Measurements from ENCODE around the gene TSKS.

Gene TSKS, protein sequence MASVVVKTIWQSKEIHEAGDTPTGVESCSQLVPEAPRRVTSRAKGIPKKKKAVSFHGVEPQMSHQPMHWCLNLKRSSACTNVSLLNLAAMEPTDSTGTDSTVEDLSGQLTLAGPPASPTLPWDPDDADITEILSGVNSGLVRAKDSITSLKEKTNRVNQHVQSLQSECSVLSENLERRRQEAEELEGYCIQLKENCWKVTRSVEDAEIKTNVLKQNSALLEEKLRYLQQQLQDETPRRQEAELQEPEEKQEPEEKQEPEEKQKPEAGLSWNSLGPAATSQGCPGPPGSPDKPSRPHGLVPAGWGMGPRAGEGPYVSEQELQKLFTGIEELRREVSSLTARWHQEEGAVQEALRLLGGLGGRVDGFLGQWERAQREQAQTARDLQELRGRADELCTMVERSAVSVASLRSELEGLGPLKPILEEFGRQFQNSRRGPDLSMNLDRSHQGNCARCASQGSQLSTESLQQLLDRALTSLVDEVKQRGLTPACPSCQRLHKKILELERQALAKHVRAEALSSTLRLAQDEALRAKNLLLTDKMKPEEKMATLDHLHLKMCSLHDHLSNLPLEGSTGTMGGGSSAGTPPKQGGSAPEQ

DNA sequence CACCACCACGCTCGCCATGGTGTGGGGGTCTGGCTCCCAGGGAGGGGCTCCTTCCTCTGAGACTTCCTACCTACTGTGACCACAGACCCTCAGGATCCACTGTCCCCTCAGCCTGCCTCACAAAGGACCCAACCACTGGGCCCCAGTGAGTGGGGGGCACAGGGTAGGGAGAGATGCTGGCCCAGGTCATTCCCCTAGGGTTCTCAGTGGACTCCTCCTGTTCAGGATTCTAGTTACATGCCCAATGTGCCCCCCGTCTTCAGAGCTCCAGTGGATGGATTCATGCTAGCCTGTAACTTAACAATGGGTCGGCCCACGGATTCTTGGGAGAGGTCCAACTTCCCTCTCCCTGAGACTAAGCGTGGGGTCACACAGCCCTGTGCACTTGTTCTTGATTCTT, at the start of gene TSKS:
Gene TSKS (minus strand): TSS at position 77 of the 400 bp plus-strand sequence. CDS start 59 bp downstream, at position 18.
- TF ChIP-seq, protein P1, sequence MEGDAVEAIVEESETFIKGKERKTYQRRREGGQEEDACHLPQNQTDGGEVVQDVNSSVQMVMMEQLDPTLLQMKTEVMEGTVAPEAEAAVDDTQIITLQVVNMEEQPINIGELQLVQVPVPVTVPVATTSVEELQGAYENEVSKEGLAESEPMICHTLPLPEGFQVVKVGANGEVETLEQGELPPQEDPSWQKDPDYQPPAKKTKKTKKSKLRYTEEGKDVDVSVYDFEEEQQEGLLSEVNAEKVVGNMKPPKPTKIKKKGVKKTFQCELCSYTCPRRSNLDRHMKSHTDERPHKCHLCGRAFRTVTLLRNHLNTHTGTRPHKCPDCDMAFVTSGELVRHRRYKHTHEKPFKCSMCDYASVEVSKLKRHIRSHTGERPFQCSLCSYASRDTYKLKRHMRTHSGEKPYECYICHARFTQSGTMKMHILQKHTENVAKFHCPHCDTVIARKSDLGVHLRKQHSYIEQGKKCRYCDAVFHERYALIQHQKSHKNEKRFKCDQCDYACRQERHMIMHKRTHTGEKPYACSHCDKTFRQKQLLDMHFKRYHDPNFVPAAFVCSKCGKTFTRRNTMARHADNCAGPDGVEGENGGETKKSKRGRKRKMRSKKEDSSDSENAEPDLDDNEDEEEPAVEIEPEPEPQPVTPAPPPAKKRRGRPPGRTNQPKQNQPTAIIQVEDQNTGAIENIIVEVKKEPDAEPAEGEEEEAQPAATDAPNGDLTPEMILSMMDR (IDR thresholded peaks at IDR 0.05; ENCODE audit: borderline replicate concordance, insufficient read depth, low read depth, low read length), result no peak
- no peak within 1 kb of the TSS for H3K4me3 ChIP-seq (ENCODE audit: low read depth, low read length)

DNA sequence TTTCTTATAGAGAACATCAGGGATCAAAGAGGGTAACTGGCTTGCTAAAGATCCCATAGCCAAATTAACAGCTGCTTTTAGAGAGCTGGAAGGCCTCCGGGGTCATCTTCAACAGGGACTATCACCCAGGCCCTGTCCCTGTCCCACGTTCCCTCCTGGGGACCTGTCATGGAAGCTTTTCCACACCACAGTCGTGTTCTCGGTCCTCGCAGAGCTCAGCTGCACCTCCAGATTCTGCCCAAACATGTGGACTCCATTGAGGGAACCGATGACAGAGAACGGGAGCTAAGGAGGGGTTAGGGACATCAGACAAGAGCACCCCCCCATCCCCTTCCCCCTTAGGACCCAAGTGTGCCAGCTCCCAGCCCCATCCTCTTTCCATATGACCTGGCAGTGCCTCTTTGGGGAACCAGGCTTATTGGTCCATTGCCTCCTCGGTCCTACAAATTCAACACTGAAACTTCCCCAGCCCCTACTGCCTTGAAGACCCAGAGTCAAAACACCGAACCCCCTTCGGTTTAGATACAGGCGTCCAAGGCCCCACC, 49.4 kb upstream of the TSKS start:
- TF ChIP-seq, protein P1 (IDR thresholded peaks at IDR 0.05; ENCODE audit: borderline replicate concordance, insufficient read depth, low read depth, low read length), result no peak
- peak overlapping the region; percentile 72 for H3K4me3 ChIP-seq (ENCODE audit: low read depth, low read length)

DNA sequence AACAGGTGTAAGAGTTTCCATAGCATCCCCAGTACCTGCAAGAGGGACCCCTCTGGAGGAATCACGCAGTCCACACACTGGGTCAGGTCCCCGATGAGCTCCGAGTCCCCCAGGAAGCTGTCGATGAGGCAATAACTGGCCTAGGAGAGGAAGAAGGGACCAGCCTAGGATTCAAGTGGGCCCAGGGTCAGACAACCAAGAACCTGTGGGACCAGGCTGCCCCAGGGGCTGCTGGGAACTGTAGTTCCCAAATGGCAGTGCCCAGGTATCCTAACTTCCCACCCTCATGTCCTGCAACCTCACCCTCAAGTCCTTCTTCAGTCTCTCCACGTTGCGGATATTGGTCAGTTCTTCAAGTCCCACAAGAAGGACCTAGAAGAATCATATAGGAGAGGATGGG, 48.2 kb upstream of the TSKS start:
- TF ChIP-seq, protein P1 (IDR thresholded peaks at IDR 0.05; ENCODE audit: borderline replicate concordance, insufficient read depth, low read depth, low read length), result no peak
- H3K4me3 ChIP-seq (ENCODE audit: low read depth, low read length), result no peak overlapping the region

DNA sequence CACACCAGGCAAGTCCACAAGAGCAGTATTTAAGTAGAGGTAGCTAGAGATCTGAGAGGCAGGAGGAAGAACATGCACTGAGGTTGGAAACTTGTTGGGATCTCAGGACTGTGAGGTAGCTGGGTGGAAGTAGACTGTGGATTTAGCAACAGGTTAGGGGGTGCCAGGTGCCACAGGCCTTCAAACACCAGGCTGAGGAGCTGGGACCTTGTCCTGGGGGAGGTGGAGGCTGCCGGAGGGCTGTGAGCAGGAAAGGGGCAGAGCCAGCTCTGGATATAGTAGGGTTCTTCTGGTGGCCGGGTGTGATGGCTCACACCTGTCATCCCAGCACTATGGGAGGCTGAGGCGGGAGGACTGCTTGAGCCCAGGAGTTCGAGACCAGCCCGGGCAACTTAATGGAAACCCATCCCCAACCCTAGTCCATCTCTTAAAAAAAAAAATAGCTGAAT, 46.9 kb upstream of the TSKS start:
- H3K4me3 ChIP-seq (ENCODE audit: low read depth, low read length), result no peak overlapping the region
- TF ChIP-seq, protein P1 (IDR thresholded peaks at IDR 0.05; ENCODE audit: borderline replicate concordance, insufficient read depth, low read depth, low read length), result no peak

DNA sequence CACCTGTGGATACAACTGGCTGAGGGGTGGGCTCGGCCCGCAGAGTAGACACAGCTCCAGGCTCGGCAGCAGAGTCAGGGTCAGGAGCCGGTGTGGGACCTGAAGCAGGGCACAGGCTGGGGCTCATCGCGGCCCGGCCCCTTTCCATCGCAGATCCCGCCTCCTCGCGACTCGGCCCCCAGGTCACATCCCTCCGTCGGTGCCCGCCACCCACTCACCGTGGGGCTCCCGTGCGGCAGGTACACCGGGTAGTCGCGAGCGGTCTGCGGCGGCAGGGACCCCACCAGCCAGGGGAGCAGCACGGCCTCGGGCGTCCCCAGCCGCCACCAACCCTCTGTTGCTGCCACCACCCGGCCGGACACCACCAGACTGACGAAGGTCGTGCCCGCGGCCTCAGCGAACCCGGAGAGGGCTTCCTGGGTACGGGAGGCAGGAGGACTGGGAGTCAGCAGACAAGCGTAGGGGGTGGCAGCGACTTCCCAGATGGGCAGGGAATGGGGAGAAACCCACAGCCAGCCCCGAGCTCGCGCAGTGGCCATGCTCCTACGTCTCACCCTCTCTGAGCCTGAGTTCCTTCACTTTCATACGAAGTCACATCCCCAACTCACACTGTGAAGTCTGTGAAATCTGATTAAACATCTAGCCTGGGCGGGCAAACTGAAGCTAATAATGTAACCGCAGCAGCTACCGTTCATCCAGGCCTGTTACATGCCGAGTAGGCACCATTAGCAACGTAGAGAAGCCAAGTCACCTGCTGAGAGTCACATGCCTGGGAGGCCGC, 46.2 kb upstream of the TSKS start:
- TF ChIP-seq, protein P1 (IDR thresholded peaks at IDR 0.05; ENCODE audit: borderline replicate concordance, insufficient read depth, low read depth, low read length), result no peak
- peak overlapping the region; percentile 28 for H3K4me3 ChIP-seq (ENCODE audit: low read depth, low read length)

DNA sequence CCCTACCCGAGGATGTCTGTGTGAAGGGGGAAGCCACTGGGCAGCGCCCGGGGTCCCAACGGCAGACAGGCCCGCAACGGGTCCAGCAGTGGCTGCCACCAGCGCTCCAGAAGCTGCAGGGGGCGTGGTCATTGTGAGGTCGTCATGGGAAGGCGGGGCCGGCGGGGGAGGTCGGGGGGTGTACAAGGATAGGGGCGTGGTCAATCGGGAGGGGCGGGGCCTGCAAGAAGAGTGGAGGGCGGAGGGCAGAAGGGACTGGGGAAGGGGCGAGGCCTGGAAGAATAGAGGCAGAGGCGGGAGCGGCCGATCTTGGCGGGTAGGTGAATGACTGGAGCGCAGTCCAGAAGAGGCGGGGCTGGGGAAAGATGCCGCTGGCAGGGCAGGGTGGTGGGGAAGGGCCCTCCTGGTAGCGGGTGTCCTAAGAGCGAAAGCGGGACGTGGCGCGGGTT, 45.6 kb upstream of the TSKS start:
- TF ChIP-seq, protein P1 (IDR thresholded peaks at IDR 0.05; ENCODE audit: borderline replicate concordance, insufficient read depth, low read depth, low read length), result no peak
- H3K4me3 ChIP-seq (ENCODE audit: low read depth, low read length), result peak overlapping the region; percentile 28

All from GM12875 (cell line).